GM18517 (cell line): ENCODE measurements around the gene PLA2G7.

Source experiments
- ATAC-seq: cut with Tn5 transposase; IDR thresholded peaks from one replicate; pipeline ENCODE4 v1.9.1; 2021; ENCODE audit warnings: mild to moderate bottlenecking, moderate library complexity; ENCODE audit not compliant: unreplicated experiment

Gene PLA2G7

DNA sequence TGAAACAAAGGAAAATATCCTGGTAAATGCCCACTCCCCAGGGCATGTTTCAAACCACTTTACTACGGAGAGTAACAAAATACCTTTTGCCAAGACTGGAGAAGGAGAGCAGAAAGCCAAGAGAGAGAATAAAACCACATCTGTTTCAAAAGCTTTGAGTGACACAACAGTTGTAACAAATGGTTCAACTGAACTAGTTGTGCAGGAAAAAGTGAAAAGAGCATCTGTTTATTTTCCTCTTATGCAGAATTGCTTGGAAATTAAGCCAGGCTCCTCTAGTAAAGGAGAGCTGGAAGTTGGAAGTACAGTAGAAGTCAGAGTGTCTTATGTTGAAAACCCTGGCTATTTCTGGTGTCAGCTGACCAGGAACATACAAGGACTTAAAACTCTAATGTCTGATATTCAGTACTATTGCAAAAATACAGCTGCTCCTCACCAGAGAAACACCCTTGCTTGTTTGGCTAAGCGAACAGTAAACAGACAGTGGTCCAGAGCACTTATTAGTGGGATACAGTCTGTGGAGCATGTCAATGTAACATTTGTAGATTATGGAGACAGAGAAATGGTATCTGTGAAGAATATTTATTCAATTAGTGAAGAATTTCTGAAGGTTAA lies 44.9 kb downstream of the PLA2G7 start:
- ATAC-seq = no peak

DNA sequence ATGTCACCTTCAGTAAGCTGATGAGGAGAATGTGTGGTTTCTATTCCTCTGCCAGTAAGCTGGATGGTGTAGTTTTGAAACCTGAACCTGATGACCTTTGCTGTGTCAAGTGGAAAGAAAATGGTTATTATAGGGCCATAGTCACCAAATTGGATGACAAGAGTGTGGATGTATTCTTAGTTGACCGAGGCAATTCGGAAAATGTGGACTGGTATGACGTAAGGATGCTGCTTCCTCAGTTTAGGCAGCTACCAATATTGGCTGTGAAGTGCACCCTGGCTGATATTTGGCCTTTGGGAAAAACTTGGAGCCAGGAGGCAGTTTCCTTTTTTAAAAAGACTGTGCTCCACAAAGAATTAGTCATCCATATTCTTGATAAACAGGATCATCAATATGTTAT lies 45.5 kb downstream of the PLA2G7 start:
- no peak for ATAC-seq

GRCh38 chr6:46688966-46689335 lies 46.2 kb downstream of the PLA2G7 start:
- no peak for ATAC-seq

- ATAC-seq = no peak
These were observed 46.8 kb downstream of the PLA2G7 start for GRCh38 chr6:46688117-46688965.

GRCh38 chr6:46687619-46688097 lies 47.5 kb downstream of the PLA2G7 start, which contains the start of gene TDRD6:
Gene TDRD6, plus strand, starts transcription at chr6:46687885. Its CDS starts 244 bp downstream, at chr6:46688129.
- ATAC-seq = no peak

DNA sequence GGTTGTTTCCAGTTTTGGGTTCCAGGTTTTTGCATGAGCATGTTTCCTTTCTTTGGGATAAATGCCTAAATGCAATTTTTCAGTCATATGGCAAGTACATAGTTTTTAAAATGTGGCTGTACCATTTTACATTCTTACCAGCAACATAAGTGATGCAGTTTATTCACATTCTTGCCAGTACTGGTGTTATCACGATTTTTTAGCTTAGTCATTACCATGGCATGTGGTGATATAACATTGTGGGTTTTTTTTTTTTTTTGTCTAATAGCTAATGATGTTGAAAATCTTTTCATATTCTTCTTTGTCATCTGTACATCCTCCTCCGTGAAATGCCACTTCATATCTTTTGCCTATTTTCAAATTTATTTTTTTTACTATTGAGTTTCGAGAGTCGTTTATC lies 50.4 kb downstream of the PLA2G7 start:
- no peak for ATAC-seq

DNA sequence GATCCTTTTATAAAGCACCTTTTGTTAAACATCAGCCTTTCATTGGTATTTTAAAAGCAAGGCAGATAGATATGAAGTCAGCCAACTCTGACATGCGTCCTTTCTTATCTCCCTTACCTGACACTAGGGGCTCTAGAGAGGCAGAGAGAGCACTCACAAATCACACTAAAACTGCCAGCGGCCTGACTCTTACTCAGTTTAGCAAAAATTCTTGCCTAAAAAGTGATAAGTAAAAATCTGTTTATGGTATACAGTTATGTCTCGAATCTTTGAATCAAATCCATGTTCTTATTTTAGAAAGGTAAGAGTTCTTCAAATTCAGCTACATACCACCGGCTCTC lies 57.9 kb downstream of the PLA2G7 start:
- no peak for ATAC-seq

DNA sequence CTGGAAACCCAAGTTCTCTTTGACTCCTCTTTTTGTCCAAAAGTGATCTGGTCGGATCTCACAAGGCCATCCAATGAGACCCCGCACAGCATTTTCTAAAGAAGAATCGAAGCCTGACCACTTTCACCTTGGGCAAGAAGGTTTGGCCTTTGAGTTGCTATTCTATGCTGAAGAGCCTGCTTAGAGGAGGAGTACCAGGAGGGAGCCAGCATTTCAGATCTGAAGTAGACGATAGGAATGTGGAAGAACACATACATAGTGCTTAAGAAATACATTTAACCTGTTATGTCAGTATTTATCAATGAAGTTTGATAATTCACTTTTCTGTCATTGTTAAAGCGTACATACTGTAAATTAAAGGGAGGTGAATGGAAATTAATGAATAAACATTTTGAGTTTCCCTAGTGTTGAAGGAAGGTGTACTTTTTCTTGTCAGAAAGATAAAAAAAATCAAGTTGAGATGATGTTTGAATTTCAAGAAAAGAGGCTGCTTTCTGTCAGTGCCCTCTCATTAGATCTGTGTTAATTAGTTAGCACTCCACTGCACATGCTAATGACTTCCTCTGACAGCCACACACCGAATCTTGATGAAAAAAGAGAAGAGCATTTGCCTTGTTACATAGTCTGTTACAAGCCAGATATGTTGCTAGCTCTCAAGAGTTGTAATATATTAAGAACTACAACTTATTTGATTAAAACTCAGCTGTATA lies 58.4 kb downstream of the PLA2G7 start:
- no peak for ATAC-seq

DNA sequence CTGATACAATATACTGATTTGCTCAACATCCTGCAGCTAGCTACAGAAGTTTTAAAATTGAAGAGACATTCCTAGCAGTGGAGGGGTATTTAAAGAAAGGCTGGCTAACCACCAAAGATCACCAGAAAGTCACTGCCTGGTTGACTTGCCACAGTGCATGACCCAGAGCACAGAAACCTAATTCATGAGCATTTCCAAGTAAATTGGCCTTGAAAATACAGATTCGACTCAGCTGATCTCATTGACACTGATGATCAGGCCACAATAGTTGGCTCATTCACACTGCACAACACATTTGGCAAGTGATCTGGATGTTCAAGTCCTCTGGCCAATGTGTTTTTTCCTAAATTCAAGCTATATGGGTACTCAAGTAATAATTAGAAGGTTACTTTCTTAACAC lies 60.8 kb downstream of the PLA2G7 start:
- ATAC-seq = no peak

DNA sequence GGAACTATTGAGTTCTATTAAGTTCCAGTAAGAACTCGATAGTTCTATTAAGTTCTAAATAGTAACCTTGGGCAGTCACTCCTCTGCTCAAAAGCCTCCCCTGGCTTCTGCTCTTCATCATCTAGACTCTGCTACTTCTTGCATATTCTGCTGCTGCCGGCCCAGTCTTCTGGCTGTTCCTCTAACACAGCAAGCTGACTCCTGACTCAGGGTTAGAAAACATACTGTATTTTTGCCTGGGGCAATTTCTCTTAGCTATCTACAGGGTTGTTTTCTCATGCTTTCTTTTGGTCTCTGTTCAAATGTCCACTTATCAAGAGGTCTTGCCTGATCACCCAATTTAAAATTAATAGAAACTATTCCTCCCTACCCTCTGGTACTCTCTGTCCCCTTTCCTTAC lies 67.8 kb downstream of the PLA2G7 start:
- no peak for ATAC-seq

GRCh38 chr6:46661483-46661882 lies 73.7 kb downstream of the PLA2G7 start:
- no peak for ATAC-seq

GRCh38 chr6:46657642-46658041 lies 77.5 kb downstream of the PLA2G7 start:
- ATAC-seq = no peak

DNA sequence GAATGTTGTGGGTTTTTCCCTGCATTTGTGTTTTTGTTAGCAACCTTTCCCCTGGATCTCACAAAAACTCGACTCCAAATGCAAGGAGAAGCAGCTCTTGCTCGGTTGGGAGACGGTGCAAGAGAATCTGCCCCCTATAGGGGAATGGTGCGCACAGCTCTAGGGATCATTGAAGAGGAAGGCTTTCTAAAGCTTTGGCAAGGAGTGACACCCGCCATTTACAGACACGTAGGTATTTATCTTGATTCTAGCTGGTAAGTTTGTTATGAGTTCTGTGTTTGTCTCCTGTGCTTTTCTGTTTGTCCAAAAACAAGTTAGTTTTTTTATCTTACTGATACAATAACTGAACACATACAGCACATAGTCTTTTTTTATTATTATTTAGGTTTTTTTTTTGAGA lies 79.4 kb downstream of the PLA2G7 start:
- no peak for ATAC-seq
